Activated CD4-positive, CD25-positive, alpha-beta regulatory T cell treated with anti-CD3 and anti-CD28 coated beads, Interleukin-2, amount 50 U/mL, for 72 hours (primary cell): ENCODE measurements around the gene ATXN7L3.
"Not testable (repeated sequence)": the region's sequence is repeated elsewhere in the genome, so short reads cannot be mapped to it uniquely, and the experiment has no call there.

Experiments used
- DNase-seq: peaks from one replicate; pipeline ENCODE4 v3.0.0; 2021

The ATXN7L3 gene

GRCh38 chr17:44199553-44200477, at the start of gene ATXN7L3:
Gene ATXN7L3, minus strand, starts transcription at chr17:44199884. Its CDS starts 1,814 bp downstream, at chr17:44198070.
- peak; percentile 99 for DNase-seq

DNA sequence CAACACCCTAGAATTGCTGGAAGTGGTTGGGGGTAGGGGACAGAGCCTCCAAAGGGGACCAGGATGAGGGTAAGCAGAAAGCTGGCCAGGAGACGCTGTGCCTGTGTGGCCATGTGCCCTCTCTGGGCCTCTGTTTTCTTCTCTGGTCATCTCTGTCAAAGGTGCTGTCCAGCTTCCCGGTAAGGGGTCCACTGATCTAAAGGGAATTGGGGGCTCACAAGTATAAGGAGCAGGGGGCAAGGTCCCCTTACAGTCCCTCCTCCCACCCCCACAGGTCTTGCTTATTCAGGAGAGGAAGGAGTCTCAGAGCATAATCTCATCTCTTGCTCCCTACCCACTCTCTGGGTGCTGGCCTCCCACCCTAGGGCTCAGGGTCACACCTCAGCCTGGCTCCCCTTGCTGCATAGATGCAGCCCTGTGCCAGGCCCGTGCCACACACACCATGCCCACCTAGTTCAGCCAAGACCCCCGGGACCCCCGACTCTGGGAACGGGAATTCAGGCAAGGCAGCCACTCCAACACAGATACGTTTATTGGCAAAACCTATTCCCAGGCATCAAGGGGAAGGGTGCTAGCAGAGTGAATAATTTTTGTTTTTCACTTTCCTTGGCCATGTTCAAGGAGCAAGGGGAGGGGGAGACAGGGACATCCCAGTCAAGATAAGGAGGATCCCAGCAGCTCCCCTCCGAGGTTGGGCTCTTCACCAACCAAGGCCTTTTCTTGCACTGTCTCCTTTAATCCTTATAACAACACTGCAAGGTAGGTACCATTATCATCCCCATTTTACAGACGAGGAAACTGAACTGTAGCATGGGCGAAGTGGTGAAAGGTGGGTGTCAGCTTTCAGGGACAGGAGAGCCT, 48.4 kb upstream of the ATXN7L3 start:
- DNase-seq = no peak

DNA sequence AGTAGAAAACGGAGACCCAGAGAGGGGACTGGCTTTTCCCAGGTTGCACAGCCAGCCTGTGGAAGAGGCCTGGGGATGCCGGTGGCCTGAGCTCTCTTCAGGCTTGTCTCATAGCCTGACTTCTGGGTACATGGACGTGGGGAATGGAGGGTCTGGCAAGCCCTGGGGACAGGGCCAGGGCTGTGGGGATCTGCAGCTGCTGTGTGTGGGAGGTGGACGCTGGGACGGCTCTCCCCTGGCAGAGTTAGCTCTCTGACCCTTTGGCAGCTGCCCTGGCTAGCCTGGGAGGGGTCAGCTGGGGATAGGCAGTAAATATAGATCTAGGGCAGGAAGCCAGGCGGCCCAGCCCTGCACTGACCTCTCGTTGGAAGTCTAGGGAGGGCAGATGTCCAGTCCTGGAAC, 47.8 kb upstream of the ATXN7L3 start:
- no peak for DNase-seq

GRCh38 chr17:44241106-44241624, 41.5 kb upstream of the ATXN7L3 start:
- no peak for DNase-seq

GRCh38 chr17:44237886-44238285, 38.2 kb upstream of the ATXN7L3 start:
- DNase-seq = not testable (repeated sequence)

- no peak for DNase-seq
Measured at GRCh38 chr17:44236444-44236991, 36.8 kb upstream of the ATXN7L3 start.

- no peak for DNase-seq
Measured at GRCh38 chr17:44235583-44235936, 35.9 kb upstream of the ATXN7L3 start.

DNA sequence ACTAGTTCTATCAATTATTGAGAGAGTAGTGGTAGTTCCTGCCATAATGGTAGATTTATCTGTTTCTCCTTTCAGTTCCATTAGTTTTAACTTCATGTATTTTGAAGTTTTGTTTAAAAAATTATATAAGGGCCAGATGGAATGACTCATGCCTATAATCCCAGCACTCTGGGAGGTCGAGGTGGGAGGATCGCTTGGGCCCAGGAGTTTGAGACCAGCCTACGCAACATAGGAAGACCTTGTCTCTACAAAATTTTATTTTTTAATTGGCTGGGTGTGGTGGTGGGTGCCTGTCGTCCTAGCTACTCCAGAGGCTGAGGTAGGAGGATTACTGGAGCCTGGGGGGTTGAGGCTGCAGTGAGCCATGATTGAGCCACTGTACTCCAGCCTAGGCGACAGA, 33.9 kb upstream of the ATXN7L3 start:
- DNase-seq = no peak

- DNase-seq = no peak
Measured at GRCh38 chr17:44232061-44232460, 32.4 kb upstream of the ATXN7L3 start.

DNA sequence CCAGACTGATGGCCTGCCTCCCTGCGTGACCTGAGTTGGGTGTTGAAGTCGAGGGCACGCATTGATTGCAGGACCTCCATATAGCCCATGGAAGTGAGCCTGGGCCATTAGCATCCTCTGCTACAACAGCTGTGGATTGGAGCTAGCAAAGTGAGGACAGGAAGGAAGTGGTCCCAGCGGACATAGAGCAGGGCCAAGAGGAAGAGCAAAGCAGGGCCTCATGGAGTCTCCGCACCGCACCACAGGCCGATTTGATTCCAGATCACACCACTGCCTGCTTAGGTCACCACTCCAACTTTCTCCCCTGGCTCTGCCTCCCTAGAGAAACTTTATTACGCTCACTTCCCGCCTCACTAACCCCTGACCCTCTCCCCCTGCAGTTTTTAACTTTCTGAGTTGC, 30.5 kb upstream of the ATXN7L3 start:
- no peak for DNase-seq

DNA sequence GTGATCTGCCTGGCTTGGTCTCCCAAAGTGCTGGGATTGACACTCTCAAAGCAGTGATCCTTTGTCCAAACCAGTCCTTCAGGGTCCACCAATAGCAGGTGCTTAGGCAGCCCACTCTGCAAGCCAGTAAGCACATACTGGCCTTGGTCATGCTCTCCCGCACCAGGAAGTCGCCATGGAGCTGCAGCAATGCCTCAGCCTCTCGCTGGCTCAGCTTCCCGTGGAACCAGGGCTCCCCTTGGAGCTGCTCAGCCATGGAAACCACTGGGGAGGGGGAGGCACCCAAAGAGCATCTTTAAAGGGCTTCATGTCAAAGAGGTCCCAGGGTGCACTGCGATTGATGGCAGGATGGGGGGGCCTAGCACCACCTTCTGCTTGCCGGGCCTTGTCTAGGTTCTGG, 29.4 kb upstream of the ATXN7L3 start:
- DNase-seq = no peak

- DNase-seq = no peak
Measured at GRCh38 chr17:44223541-44224071, 23.9 kb upstream of the ATXN7L3 start.

GRCh38 chr17:44222112-44222869, 22.6 kb upstream of the ATXN7L3 start:
- no peak for DNase-seq

DNA sequence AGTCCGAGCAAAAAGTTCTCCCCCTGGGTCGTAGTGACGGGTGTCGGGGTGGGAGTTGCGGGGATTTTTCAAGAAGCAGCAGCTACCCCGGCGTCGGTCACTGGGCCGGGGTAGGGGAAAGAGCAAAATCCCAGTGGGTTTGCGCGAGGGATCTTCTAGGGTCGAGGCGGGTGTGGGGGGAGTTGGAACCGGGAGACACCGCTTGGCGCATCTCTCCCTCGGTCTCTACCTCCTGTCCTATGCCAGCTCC, 22.1 kb upstream of the ATXN7L3 start:
- no peak for DNase-seq

- DNase-seq = peak; percentile 64
Measured at GRCh38 chr17:44221084-44221861, 21.6 kb upstream of the ATXN7L3 start.

GRCh38 chr17:44220213-44221083, 20.8 kb upstream of the ATXN7L3 start:
- DNase-seq = peak; percentile 65

GRCh38 chr17:44219616-44220212, 20.0 kb upstream of the ATXN7L3 start, which contains the start of gene UBTF:
Gene UBTF, minus strand, starts transcription at chr17:44219675. Its CDS starts 1,446 bp downstream, at chr17:44218229.
- DNase-seq = peak; percentile 70

DNA sequence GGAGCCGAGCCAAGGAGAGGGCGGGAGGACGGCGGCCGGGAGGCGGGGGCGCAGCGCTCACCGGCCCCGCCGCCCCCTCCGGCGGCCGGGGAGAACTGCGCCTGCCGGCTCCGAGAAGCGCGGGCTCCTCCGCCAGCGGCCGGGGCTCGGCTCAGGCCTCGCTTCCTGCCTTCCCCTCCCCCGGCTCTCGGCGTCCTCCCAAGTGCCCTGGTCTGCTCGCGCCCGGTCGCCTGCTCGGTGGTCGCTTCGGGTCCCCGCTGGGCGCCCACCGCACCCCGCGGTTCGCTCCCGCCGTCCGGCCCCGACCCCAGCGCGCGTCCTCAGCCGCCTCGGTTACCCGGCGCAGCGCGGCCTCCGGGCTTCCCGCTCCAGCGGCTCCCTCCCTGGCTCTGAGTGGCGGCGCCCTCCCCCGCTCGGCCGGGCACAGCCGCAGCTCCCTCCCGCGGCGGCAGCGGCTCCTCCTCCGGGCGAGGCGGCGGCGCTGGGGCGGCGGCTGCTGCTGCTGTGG, 19.5 kb upstream of the ATXN7L3 start:
- DNase-seq = peak; percentile 77

GRCh38 chr17:44218344-44219107, 18.8 kb upstream of the ATXN7L3 start:
- peak; percentile 89 for DNase-seq
